K562 (cell line): ENCODE data around the gene HSDL2. TPM values are rescaled to one million over a fixed set of nuclear protein-coding genes. Genes with fewer than 3 reads are reported as not detected.

Experiments
- CBFA2T3 ChIP-seq: fragments of 450-650 bp; IDR thresholded peaks from 2 replicates; pipeline ENCODE4 v1.6.1; 2017
- ELF4 ChIP-seq: fragments of 450-650 bp; formaldehyde crosslinking; IDR thresholded peaks from 2 replicates; pipeline ENCODE4 v1.4.0; 2022; ENCODE audit warnings: missing genetic modification characterization
- ESRRA ChIP-seq: fragments of 450-650 bp; IDR thresholded peaks from 2 replicates; pipeline ENCODE4 v1.6.1; 2014; ENCODE audit warnings: low read depth, mild to moderate bottlenecking, moderate library complexity, borderline replicate concordance
- KLF6 ChIP-seq: fragments of 250-450 bp; sonication (Bioruptor Pico); IDR thresholded peaks from 2 replicates; pipeline ENCODE4 v1.4.0; 2020; ENCODE audit warnings: mild to moderate bottlenecking, moderate library complexity, borderline replicate concordance
- MAFK ChIP-seq: IDR thresholded peaks from 2 replicates; pipeline ENCODE4 v1.6.1; 2011; ENCODE audit warnings: low read length, improper control_type of control experiment
- MEIS2 ChIP-seq: fragments of 450-650 bp; IDR thresholded peaks from 2 replicates; pipeline ENCODE4 v1.6.1; 2014; ENCODE audit warnings: mild to moderate bottlenecking; ENCODE audit not compliant: partially characterized antibody
- NRF1 ChIP-seq, 2 experiments: fragments of 450-650 bp; IDR thresholded peaks in 1 of 2; conservative IDR thresholded peaks in 1 of 2; 2 replicates each; pipeline ENCODE4 v1.6.1; 2014; ENCODE audit warnings: mild to moderate bottlenecking in 2 of 2
- POLR2H ChIP-seq: IDR thresholded peaks from 2 replicates; pipeline ENCODE4 v1.6.1; 2016; ENCODE audit warnings: missing genetic modification characterization, low read depth, mild to moderate bottlenecking, control low read depth, missing compliant biosample characterization, moderate library complexity
- RCOR1 ChIP-seq, 2 experiments: IDR thresholded peaks; 2 replicates each; pipeline ENCODE4 v1.6.1; 2012; ENCODE audit warnings: low read depth in 2 of 2, low read length in 2 of 2, borderline replicate concordance in 1 of 2, improper control_type of control experiment in 1 of 2
- ZNF324 ChIP-seq: fragments of 250-450 bp; sonication (Bioruptor Pico); IDR thresholded peaks from 2 replicates; pipeline ENCODE4 v1.4.0; 2020; ENCODE audit warnings: mild to moderate bottlenecking
- ZNF583 ChIP-seq: fragments of 250-450 bp; sonication (Bioruptor Pico); IDR thresholded peaks from 2 replicates; pipeline ENCODE4 v1.4.0; 2020
- polyA plus RNA-seq, 8 experiments: library from polyadenylated mRNA; depleted of rRNA in 4 of 8; stranded (reverse) in 5 of 8; unstranded in 3 of 8; fragments of >200 nt; fragmentation: Nextera tagmentation in 2 of 8; fragmentation: Illumina TruSeq in 1 of 8; extraction: Ambion mirVana in 2 of 8; extraction: Trizol in 1 of 8; gene quantifications; 2 replicates each; pipeline versions ENCODE4 v1.2.1 to v1.2.3, GENCODE V29; 2011 to 2014; ENCODE audit warnings: inconsistent platforms in 1 of 8, missing spikeins in 1 of 8
- total RNA-seq, 7 experiments: library from RNA; depleted of rRNA in 6 of 7; stranded (reverse); fragments of >200 nt in 6 of 7; fragmentation: Illumina TruSeq in 2 of 7; extraction: Trizol in 2 of 7; gene quantifications; 2 replicates each; pipeline versions ENCODE4 v1.2.1 to v1.2.3, GENCODE V29; 2011 to 2021; ENCODE audit warnings: low replicate concordance in 1 of 7
- TF ChIP-seq, protein P1 (sequence below): fragments of 200-800 bp; sonication (Bioruptor generic); IDR thresholded peaks from 2 replicates; pipeline ENCODE4 v1.6.1; 2016; ENCODE audit warnings: missing genetic modification characterization, missing compliant biosample characterization
- TF ChIP-seq, protein P2 (sequence below): fragments of 250-450 bp; sonication (Bioruptor Pico); IDR thresholded peaks from 2 replicates; pipeline ENCODE4 v1.9.0; 2021; ENCODE audit warnings: mild to moderate bottlenecking, inconsistent platforms
- TF ChIP-seq, protein P3 (sequence below): fragments of 450-650 bp; IDR thresholded peaks from 2 replicates; pipeline ENCODE4 v1.6.1; 2017; ENCODE audit warnings: antibody characterized with exemption, mild to moderate bottlenecking

HSDL2 gene
- total and polyA plus RNA-seq, 9 of the 15 experiments (the other 6 are each of a cell fraction or from before 2014, with no cell fraction given) = 22.8 to 74.1 (median 35.6) TPM

DNA sequence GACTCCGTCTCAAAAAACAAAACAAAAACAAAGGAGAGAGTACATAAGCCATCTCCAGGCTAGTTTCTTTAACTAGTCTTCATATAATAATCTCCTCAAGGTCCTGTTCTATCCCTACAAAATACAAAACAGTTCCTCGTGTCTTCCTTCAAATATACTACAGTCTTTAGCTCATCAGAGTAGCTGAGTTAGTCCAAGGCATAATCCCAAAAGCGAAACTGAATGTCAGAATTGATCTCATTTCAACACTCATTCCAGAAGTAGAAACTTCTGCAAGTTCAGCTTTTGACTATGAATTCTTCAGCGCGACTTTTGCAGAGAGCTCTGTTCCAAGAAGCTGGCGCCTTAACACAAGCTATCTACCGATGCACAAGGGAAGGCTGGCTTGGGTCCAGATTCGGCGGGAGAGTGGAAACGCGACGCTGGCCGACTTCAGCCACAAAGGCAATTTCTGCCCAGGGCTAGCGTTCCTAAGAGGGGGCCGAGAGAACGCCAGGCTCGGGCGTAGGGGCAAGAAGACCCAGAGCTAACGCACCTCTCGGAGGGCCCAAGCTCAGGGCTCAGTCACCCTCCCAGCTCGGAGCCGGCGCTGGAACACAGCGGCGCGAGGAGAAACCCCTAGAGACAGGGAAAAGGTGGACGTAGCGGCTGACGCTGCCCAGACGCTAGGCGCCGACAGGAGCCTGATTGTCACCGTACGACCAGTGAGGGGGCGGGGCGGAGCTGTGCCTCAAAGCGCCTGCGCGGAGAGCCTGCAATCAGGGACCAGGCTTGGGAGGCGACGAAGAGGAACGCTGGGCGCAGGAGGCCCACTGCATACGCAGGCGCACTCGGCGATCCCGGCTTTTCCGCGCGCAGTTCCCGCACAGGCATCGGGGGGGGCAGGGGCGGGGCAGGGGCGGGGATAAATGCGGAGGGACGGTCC lies 469 bp upstream of the HSDL2 start (continued):
- TF ChIP-seq, protein P1, sequence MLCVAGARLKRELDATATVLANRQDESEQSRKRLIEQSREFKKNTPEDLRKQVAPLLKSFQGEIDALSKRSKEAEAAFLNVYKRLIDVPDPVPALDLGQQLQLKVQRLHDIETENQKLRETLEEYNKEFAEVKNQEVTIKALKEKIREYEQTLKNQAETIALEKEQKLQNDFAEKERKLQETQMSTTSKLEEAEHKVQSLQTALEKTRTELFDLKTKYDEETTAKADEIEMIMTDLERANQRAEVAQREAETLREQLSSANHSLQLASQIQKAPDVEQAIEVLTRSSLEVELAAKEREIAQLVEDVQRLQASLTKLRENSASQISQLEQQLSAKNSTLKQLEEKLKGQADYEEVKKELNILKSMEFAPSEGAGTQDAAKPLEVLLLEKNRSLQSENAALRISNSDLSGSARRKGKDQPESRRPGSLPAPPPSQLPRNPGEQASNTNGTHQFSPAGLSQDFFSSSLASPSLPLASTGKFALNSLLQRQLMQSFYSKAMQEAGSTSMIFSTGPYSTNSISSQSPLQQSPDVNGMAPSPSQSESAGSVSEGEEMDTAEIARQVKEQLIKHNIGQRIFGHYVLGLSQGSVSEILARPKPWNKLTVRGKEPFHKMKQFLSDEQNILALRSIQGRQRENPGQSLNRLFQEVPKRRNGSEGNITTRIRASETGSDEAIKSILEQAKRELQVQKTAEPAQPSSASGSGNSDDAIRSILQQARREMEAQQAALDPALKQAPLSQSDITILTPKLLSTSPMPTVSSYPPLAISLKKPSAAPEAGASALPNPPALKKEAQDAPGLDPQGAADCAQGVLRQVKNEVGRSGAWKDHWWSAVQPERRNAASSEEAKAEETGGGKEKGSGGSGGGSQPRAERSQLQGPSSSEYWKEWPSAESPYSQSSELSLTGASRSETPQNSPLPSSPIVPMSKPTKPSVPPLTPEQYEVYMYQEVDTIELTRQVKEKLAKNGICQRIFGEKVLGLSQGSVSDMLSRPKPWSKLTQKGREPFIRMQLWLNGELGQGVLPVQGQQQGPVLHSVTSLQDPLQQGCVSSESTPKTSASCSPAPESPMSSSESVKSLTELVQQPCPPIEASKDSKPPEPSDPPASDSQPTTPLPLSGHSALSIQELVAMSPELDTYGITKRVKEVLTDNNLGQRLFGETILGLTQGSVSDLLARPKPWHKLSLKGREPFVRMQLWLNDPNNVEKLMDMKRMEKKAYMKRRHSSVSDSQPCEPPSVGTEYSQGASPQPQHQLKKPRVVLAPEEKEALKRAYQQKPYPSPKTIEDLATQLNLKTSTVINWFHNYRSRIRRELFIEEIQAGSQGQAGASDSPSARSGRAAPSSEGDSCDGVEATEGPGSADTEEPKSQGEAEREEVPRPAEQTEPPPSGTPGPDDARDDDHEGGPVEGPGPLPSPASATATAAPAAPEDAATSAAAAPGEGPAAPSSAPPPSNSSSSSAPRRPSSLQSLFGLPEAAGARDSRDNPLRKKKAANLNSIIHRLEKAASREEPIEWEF = no peak
- TF ChIP-seq CBFA2T3 = peak; percentile 61
- TF ChIP-seq ELF4 (CRISPR knock-in tag) = 0 out of 2 replicates have a peak, but pooled peaks have one; percentile 45
- TF ChIP-seq, protein P2, sequence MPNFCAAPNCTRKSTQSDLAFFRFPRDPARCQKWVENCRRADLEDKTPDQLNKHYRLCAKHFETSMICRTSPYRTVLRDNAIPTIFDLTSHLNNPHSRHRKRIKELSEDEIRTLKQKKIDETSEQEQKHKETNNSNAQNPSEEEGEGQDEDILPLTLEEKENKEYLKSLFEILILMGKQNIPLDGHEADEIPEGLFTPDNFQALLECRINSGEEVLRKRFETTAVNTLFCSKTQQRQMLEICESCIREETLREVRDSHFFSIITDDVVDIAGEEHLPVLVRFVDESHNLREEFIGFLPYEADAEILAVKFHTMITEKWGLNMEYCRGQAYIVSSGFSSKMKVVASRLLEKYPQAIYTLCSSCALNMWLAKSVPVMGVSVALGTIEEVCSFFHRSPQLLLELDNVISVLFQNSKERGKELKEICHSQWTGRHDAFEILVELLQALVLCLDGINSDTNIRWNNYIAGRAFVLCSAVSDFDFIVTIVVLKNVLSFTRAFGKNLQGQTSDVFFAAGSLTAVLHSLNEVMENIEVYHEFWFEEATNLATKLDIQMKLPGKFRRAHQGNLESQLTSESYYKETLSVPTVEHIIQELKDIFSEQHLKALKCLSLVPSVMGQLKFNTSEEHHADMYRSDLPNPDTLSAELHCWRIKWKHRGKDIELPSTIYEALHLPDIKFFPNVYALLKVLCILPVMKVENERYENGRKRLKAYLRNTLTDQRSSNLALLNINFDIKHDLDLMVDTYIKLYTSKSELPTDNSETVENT (CRISPR knock-in tag) = peak; percentile 79; the same call in 1 of the 2 replicates
- TF ChIP-seq KLF6 (CRISPR knock-in tag) = no peak
- TF ChIP-seq POLR2H (tag) = peak; percentile 90
- peak; percentile 21; the same call in 1 of the 2 replicates for TF ChIP-seq ESRRA
- TF ChIP-seq MEIS2 = peak; percentile 87
- TF ChIP-seq ZNF324 (CRISPR knock-in tag) = no peak; the same call in 1 of the 2 replicates
- TF ChIP-seq, protein P3, sequence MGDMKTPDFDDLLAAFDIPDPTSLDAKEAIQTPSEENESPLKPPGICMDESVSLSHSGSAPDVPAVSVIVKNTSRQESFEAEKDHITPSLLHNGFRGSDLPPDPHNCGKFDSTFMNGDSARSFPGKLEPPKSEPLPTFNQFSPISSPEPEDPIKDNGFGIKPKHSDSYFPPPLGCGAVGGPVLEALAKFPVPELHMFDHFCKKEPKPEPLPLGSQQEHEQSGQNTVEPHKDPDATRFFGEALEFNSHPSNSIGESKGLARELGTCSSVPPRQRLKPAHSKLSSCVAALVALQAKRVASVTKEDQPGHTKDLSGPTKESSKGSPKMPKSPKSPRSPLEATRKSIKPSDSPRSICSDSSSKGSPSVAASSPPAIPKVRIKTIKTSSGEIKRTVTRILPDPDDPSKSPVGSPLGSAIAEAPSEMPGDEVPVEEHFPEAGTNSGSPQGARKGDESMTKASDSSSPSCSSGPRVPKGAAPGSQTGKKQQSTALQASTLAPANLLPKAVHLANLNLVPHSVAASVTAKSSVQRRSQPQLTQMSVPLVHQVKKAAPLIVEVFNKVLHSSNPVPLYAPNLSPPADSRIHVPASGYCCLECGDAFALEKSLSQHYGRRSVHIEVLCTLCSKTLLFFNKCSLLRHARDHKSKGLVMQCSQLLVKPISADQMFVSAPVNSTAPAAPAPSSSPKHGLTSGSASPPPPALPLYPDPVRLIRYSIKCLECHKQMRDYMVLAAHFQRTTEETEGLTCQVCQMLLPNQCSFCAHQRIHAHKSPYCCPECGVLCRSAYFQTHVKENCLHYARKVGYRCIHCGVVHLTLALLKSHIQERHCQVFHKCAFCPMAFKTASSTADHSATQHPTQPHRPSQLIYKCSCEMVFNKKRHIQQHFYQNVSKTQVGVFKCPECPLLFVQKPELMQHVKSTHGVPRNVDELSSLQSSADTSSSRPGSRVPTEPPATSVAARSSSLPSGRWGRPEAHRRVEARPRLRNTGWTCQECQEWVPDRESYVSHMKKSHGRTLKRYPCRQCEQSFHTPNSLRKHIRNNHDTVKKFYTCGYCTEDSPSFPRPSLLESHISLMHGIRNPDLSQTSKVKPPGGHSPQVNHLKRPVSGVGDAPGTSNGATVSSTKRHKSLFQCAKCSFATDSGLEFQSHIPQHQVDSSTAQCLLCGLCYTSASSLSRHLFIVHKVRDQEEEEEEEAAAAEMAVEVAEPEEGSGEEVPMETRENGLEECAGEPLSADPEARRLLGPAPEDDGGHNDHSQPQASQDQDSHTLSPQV = 0 out of 2 replicates have a peak, but pooled peaks have one; percentile 38
- 0 out of 2 replicates have a peak, but pooled peaks have one; percentile 2 for TF ChIP-seq MAFK
- TF ChIP-seq ZNF583 = no peak
- TF ChIP-seq RCOR1 (IDR thresholded peaks at IDR 0.05; ENCODE audit: borderline replicate concordance in 1 of 2, low read depth in 2 of 2, low read length in 2 of 2) = peak in 1 of 2 experiments; percentile 17; a peak in 1 of 4 replicates
- peak; percentile 96 for TF ChIP-seq NRF1 (conservative IDR thresholded peaks at IDR 0.05 in 1 of 2, IDR thresholded peaks at IDR 0.05 in 1 of 2)
